Body of pancreas (tissue), 4 donors: ENCODE measurements around the gene RIC3.

Experiments used
- CTCF ChIP-seq, 7 experiments: fragments of 450-650 bp in 4 of 7; fragments of 200-600 bp in 3 of 7; sonication (generic) in 3 of 7; IDR thresholded peaks; one replicate each; pipeline ENCODE4 v1.5.1; 2016 to 2019; ENCODE audit warnings: antibody characterized with exemption in 7 of 7
- POLR2A ChIP-seq, 3 donors: fragments of 450-650 bp; IDR thresholded peaks; one replicate each; pipeline ENCODE4 v1.6.1; 2016; ENCODE audit warnings: antibody characterized with exemption in 3 of 3, mild to moderate bottlenecking in 2 of 3

DNA sequence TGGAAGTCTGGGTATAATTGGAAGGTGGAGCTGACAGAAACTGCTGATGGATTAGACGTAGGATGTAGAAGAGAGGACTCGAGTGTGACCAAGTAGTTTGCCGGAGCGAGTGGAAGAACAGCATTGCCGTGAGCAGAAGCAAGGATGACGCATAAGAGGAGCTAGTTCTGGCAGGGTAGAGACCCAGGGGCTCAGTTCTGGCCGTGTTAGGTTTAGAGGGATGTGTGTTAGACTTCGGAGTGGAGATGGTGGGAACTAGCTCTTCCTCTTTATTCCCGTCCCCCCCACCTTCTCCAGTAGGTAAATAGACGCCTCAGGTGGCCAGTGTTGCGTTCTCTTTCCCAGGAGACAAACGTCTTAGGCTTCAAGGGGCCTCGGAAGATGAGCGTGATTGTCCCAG, 68.7 kb downstream of the RIC3 start:
- TF ChIP-seq CTCF (IDR thresholded peaks at IDR 0.05): no peak
- TF ChIP-seq POLR2A (IDR thresholded peaks at IDR 0.05): no peak
